ENCODE results near the gene AGPAT3.

The AGPAT3 gene

DNA sequence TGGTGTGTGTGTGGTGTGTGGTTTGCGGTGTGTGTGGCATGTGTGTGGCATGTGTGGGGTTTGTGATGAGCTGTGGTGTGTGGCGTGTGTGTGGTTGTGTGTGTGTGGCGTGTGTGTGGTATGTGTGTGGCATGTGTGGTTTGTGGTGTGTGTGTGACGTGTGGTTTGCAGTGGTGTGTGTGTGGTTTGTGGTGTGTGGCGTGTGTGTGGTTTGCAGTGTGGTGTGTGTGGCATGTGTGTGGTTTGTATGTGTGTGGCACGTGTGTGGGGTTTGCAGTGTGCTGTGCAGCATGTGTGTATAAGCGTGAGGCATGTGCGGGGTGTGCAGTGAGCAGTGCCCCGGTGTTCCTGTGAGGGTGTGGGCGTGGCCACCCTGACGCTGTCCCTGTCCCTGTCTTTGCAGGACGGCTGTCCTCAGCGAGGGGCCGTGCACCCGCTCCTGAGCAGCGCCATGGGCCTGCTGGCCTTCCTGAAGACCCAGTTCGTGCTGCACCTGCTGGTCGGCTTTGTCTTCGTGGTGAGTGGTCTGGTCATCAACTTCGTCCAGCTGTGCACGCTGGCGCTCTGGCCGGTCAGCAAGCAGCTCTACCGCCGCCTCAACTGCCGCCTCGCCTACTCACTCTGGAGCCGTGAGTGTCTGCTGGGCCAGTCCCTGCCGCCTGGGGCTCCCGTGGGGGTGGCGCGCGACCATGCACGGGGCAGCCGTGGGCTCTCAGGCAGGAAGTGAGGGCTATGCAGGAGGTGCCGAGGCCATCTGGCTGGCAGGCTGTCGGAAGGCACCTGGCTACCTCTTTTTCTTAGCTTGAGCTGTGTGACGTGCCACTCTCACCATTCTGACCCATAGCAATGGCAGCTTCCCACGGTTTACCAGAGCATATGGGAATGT, 94.5 kb downstream of the AGPAT3 start:
- TF ChIP-seq, protein P1, sequence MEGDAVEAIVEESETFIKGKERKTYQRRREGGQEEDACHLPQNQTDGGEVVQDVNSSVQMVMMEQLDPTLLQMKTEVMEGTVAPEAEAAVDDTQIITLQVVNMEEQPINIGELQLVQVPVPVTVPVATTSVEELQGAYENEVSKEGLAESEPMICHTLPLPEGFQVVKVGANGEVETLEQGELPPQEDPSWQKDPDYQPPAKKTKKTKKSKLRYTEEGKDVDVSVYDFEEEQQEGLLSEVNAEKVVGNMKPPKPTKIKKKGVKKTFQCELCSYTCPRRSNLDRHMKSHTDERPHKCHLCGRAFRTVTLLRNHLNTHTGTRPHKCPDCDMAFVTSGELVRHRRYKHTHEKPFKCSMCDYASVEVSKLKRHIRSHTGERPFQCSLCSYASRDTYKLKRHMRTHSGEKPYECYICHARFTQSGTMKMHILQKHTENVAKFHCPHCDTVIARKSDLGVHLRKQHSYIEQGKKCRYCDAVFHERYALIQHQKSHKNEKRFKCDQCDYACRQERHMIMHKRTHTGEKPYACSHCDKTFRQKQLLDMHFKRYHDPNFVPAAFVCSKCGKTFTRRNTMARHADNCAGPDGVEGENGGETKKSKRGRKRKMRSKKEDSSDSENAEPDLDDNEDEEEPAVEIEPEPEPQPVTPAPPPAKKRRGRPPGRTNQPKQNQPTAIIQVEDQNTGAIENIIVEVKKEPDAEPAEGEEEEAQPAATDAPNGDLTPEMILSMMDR (IDR thresholded peaks at IDR 0.05; ENCODE audit: poor library complexity, severe bottlenecking): no peak
- Histone ChIP-seq H3K4me3 (ENCODE audit: severe bottlenecking) (no peak overlapping the region), H3K4me1 (ENCODE audit: insufficient read depth, poor library complexity, severe bottlenecking) (no peaks in the 10 kb centered on the region), H3K27ac (ENCODE audit: poor library complexity, severe bottlenecking) (no peak overlapping the region), H3K27me3 (ENCODE audit: insufficient read depth, poor library complexity, severe bottlenecking) (no peaks in the 10 kb centered on the region), H3K9me3 (ENCODE audit: severe bottlenecking) (no peaks in the 10 kb centered on the region), H3K36me3 (ENCODE audit: low read depth) (peaks cover 8% of the 10 kb centered on the region; the same call in 1 of the 2 replicates)
- ATAC-seq (ENCODE audit: low read depth) (0 out of 3 replicates have a peak, but pooled peaks have one; percentile 14), DNase-seq (ENCODE audit: low spot score) (no peak)

DNA sequence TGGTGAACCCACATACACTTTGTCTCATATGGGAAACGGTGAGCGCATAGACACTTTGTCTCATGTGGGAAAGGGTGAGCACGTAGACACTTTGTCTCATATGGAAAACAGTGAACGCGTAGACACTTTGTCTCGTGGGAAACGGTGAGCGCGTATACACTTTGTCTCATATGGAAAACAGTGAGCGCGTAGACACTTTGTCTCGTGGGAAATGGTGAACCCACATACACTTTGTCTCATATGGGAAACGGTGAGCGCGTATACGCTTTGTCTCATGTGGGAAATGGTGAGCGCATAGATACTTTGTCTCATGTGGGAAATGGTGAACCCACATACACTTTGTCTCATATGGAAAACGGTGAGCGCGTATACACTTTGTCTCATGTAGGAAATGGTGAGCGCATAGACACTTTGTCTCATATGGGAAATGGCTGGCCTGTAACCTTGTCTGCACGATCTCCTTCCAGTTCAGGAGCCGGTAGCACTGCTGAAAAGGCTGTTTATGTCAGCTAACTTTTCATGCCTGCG, 96.4 kb downstream of the AGPAT3 start:
- H3K4me3 ChIP-seq (ENCODE audit: severe bottlenecking): no peak overlapping the region
- H3K9me3 ChIP-seq (ENCODE audit: severe bottlenecking): no peaks in the 10 kb centered on the region
- peaks cover 8% of the 10 kb centered on the region; the same call in 1 of the 2 replicates for H3K36me3 ChIP-seq (ENCODE audit: low read depth)
- no peaks in the 10 kb centered on the region for H3K4me1 ChIP-seq (ENCODE audit: insufficient read depth, poor library complexity, severe bottlenecking)
- TF ChIP-seq, protein P1 (IDR thresholded peaks at IDR 0.05; ENCODE audit: poor library complexity, severe bottlenecking): no peak
- H3K27ac ChIP-seq (ENCODE audit: poor library complexity, severe bottlenecking): no peak overlapping the region
- no peak for DNase-seq (ENCODE audit: low spot score)
- ATAC-seq (ENCODE audit: low read depth): no peak
- H3K27me3 ChIP-seq (ENCODE audit: insufficient read depth, poor library complexity, severe bottlenecking): no peaks in the 10 kb centered on the region

DNA sequence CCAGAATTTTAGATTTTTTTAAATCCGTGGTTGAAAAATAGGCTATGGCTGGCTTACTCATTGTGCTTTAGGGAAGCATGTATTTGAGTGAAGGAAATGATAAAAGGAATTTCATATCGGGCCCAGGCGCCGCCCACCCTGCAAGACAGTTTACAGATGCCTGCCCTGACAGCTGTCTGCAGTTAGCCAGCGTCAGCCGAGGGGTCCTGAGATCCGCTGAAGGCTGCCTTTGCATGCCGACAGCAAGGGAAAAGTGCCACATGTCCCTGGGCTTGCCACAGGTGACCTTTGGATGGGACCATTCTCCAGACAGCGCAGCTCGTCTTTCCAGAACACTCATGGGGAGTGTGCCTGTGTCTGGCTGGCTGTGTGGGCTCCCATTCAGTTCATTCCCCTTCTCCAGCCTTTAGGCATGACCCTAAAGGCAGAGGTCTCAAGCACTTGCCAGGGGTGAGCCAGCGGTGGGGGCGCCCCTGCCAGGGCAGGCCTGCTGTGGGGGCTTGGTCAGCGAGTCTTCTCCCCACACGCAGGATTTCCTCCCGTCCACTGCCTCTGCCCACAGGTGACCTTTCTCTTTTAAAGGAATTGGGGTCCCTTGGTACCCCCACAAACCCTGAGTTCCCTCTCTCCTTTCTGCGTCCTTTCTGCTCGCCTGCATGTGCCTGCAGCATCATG, 101.0 kb downstream of the AGPAT3 start:
- no peaks in the 10 kb centered on the region for H3K27me3 ChIP-seq (ENCODE audit: insufficient read depth, poor library complexity, severe bottlenecking)
- H3K9me3 ChIP-seq (ENCODE audit: severe bottlenecking): no peaks in the 10 kb centered on the region
- H3K36me3 ChIP-seq (ENCODE audit: low read depth): 0 out of 2 replicates have a peak, but pooled peaks cover 6% of the 10 kb centered on the region
- no peak overlapping the region for H3K27ac ChIP-seq (ENCODE audit: poor library complexity, severe bottlenecking)
- ATAC-seq (ENCODE audit: low read depth): no peak
- TF ChIP-seq, protein P1 (IDR thresholded peaks at IDR 0.05; ENCODE audit: poor library complexity, severe bottlenecking): no peak
- H3K4me3 ChIP-seq (ENCODE audit: severe bottlenecking): no peak overlapping the region
- no peaks in the 10 kb centered on the region for H3K4me1 ChIP-seq (ENCODE audit: insufficient read depth, poor library complexity, severe bottlenecking)
- DNase-seq (ENCODE audit: low spot score): no peak

DNA sequence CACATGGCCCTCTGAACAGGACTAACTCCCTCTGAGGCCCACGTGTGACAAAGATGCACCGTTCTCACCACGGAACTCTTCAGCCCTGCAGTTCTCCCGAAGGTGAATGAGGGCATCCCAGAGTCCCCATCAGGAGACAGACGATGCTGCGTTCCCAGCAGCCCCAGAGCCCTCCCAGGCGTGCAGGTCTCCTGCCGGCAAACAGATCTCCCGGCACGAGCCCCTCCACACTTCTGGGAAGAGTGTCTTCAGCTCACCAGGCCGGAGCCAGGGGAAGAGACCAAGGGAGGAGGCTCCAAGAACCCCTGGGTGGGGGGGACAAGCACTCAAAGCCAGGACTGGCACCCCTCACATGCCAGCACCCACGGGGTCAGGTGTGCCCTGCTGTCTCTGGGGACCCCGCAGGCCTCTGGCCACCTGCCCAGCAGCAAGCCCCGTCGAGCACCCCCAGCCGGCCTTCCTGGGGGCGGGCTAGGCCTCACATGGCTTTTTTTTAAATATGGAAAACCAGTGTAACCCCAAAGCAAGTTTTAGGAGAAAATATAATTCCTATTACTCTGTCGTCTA, 102.0 kb downstream of the AGPAT3 start:
- H3K4me3 ChIP-seq (ENCODE audit: severe bottlenecking): no peak overlapping the region
- ATAC-seq (ENCODE audit: low read depth) (no peak), DNase-seq (ENCODE audit: low spot score) (no peak)
- H3K4me1 ChIP-seq (ENCODE audit: insufficient read depth, poor library complexity, severe bottlenecking): no peaks in the 10 kb centered on the region
- 0 out of 2 replicates have a peak, but pooled peaks cover 6% of the 10 kb centered on the region for H3K36me3 ChIP-seq (ENCODE audit: low read depth)
- no peaks in the 10 kb centered on the region for H3K27me3 ChIP-seq (ENCODE audit: insufficient read depth, poor library complexity, severe bottlenecking)
- H3K9me3 ChIP-seq (ENCODE audit: severe bottlenecking): no peaks in the 10 kb centered on the region
- H3K27ac ChIP-seq (ENCODE audit: poor library complexity, severe bottlenecking): no peak overlapping the region
- TF ChIP-seq, protein P1 (IDR thresholded peaks at IDR 0.05; ENCODE audit: poor library complexity, severe bottlenecking): no peak

Measured in RWPE2 (cell line).